Measurements from ENCODE around the gene NPEPPS.

DNA sequence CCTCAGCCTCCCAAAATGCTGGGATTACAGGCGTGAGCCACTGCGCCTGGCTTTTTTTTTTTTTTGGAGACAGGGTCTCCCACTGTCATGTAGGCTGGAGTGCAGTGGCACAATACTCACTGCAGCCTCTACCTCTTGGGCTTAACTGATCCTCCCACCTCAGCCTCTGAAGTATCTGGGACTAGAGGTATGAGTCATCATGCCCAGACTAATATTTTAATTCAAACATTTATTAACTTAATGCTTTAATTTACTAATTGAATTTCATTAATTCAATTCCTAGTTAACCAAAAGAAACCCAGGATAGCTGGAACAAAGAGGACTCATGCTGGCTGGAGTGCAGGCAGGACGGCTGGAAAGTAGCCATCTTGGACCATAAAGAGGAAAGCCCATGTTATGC, 104.8 kb downstream of the NPEPPS start:
- TF ChIP-seq POLR2A (IDR thresholded peaks at IDR 0.05; ENCODE audit: low read length) = no peak
- no peak for TF ChIP-seq GATA1 (IDR thresholded peaks at IDR 0.05; ENCODE audit: low read depth, low read length)
